Vein endothelial cell (primary cell): ENCODE data around the gene CCL28. TPM values are rescaled to one million over a fixed set of nuclear protein-coding genes. Genes with fewer than 3 reads are reported as not detected.

ENCODE experiments used
- total RNA-seq: library from RNA; depleted of rRNA; stranded (reverse); fragments of >200 nt; gene quantifications from 2 replicates; pipeline ENCODE4 v1.2.3, GENCODE V29; 2012

The CCL28 gene, protein sequence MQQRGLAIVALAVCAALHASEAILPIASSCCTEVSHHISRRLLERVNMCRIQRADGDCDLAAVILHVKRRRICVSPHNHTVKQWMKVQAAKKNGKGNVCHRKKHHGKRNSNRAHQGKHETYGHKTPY
- 2.3 and 2.7 TPM in 2 replicates for total RNA-seq

DNA sequence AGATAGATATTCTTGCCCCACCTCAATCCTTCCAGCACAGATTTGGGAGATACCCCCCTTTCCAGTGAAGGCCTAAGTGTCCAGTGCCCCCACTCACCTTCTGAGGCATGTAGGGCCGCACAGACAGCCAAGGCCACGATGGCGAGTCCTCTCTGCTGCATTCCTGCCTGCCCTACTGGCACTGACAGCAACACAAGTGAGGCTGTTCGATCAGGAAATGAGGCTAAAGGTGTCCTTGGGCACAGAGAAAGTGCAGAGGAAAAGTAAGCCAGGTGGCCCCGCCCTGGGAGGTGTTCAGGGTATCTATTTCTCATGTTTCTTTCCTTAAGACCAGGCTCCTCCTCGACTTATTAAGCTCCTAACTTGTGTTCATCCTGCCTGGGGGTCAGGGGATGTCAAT, at the start of gene CCL28:
Gene CCL28, minus strand, starts transcription at position 236 of the 400 bp plus-strand sequence. Its CDS starts 75 bp downstream, at position 161.

Other genes starting within 250 kb of the CCL28 start
- not detected in 2 replicates for gene NIM1K, start 220.2 kb downstream of the CCL28 start, total RNA-seq
- 14.0 and 71.3 TPM in 2 replicates for gene HMGCS1, start 99.0 kb downstream of the CCL28 start, total RNA-seq
- 6.9 and 12.9 TPM in 2 replicates for gene TMEM267, start 71.5 kb upstream of the CCL28 start, total RNA-seq
- 2.6 and 4.5 TPM in 2 replicates for gene C5orf34, start 102.8 kb upstream of the CCL28 start, total RNA-seq
- 104 and 130 TPM in 2 replicates for gene PAIP1, start 144.7 kb upstream of the CCL28 start, total RNA-seq
- gene NNT, start 190.8 kb upstream of the CCL28 start, total RNA-seq: 59.5 and 67.9 TPM in 2 replicates